GM18511 (cell line): ENCODE data around the gene RNF6.

Experiments used
- ATAC-seq: cut with Tn5 transposase; IDR thresholded peaks from one replicate; pipeline ENCODE4 v1.9.1; 2021; ENCODE audit warnings: mild to moderate bottlenecking, moderate library complexity; ENCODE audit not compliant: unreplicated experiment

Gene RNF6

DNA sequence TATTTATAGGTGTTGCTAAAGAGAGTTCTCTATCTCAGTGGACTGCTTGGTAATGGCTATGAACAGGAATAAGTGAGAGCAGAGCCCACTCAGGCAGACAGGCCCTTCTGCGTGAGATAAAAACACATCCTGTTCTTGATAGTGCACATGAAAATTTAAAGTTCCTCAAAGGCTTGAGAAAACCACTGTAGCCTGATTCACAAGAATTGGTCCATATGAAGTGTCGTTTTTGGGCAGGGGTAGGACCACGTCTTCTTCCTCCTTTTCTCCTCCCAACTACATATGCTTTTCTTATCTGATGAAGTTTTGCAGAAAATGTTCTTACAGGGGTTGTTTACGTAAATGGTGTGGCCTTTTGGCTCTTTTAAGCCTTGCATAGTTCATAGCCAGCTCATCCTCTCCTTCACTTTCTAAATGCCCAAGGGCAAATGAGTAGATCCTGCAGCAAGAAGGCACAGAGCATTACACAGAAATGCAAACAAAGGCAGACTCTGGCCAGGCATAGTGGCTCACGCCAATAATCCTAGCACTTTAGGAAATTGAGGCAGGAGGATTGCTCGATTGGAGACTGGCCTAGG lies 53.8 kb downstream of the RNF6 start:
- ATAC-seq, result no peak

DNA sequence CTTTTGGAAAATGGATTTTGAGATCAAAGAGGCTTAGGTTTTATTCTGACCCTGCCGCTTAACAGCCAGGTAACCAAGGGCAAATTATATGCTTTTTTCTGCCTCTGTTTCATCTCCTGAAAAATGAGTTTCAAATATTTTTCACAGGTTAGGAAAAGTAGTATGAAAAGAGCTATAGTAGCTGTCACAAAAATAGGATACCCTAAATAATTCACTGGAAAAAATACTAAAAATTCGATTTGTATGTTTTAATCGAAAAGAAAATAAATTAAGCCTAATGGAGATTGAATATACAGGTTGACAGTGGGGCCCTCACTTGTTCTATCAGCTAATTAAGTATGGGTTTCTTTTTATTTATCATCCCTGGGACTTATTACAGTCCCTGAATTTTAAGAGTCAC lies 58.3 kb downstream of the RNF6 start:
- ATAC-seq, result no peak
